Naive thymus-derived CD4-positive, alpha-beta T cell (primary cell): Measurements from ENCODE around the gene OR13J1. TPM values are rescaled to one million over a fixed set of nuclear protein-coding genes. Genes with fewer than 3 reads are reported as not detected.
A peak's percentile ranks its signal among the peaks of the same experiment; 100 is the strongest.

Source experiments
- ATAC-seq: fragments of 150-1000 bp; cut with Tn5 transposase; 2 replicates; pipeline ENCODE4 v1.10.0; 2021; ENCODE audit warnings: mild to moderate bottlenecking, moderate library complexity
- CTCF ChIA-PET: fragments of 350-600 bp; sonication (Branson Sonifier 250); formaldehyde crosslinking; loops from one replicate; lab custom pipeline; 2021; ENCODE audit warnings: antibody characterized with exemption; lab: Charles Lee
- POLR2A ChIA-PET: fragments of 350-600 bp; sonication (Branson Sonifier 250); formaldehyde crosslinking; loops from one replicate; lab custom pipeline; 2021; ENCODE audit warnings: antibody characterized with exemption, inconsistent platforms; lab: Charles Lee
- DNase-seq, 9 donors: peaks; one replicate each; pipeline versions ENCODE4 v3.0.0 to v3.0.0-alpha.2; 2020 to 2022; ENCODE audit warnings: mixed read lengths in 1 of 9
- H3K27ac ChIP-seq: one replicate; pipeline ENCODE4 v1.7.0; 2013; ENCODE audit warnings: mild to moderate bottlenecking, low read depth, low read length, moderate library complexity
- H3K27me3 ChIP-seq, 2 donors: one replicate each; pipeline ENCODE4 v1.7.0; 2013; ENCODE audit warnings: low read length in 2 of 2, mild to moderate bottlenecking in 2 of 2, moderate library complexity in 2 of 2; ENCODE audit not compliant: control insufficient read depth in 2 of 2, insufficient read depth in 2 of 2
- H3K36me3 ChIP-seq, 3 experiments: 1 replicate in 2 of 3; 2 replicates in 1 of 3; pipeline ENCODE4 v1.7.0; 2013; ENCODE audit warnings: low read length in 3 of 3, mild to moderate bottlenecking in 3 of 3, moderate library complexity in 1 of 3; ENCODE audit not compliant: insufficient read depth in 3 of 3, control insufficient read depth in 2 of 3
- H3K4me1 ChIP-seq, 2 donors: one replicate each; pipeline ENCODE4 v1.7.0; 2013; ENCODE audit warnings: low read length in 2 of 2, mild to moderate bottlenecking in 2 of 2, moderate library complexity in 1 of 2; ENCODE audit not compliant: control insufficient read depth in 2 of 2, insufficient read depth in 2 of 2
- H3K4me3 ChIP-seq: 2 replicates; pipeline ENCODE4 v1.7.0; 2013; ENCODE audit warnings: mild to moderate bottlenecking, low read length
- H3K9me3 ChIP-seq, 3 experiments: 1 replicate in 2 of 3; 2 replicates in 1 of 3; pipeline ENCODE4 v1.7.0; 2013; ENCODE audit warnings: low read length in 3 of 3; ENCODE audit not compliant: control insufficient read depth in 2 of 3
- H3K27ac Mint-ChIP-seq, 9 donors: one replicate each; pipeline ENCODE4 v1.8.0; 2020 to 2022; ENCODE audit warnings: mixed read lengths in 9 of 9, mild to moderate bottlenecking in 8 of 9, moderate library complexity in 5 of 9, inconsistent platforms in 2 of 9
- H3K27me3 Mint-ChIP-seq, 5 donors: one replicate each; pipeline ENCODE4 v1.8.0; 2021 to 2022; ENCODE audit warnings: mixed read lengths in 5 of 5, mild to moderate bottlenecking in 1 of 5
- H3K36me3 Mint-ChIP-seq, 5 donors: one replicate each; pipeline ENCODE4 v1.8.0; 2020 to 2022; ENCODE audit warnings: mixed read lengths in 5 of 5, mild to moderate bottlenecking in 3 of 5, inconsistent platforms in 1 of 5
- H3K4me1 Mint-ChIP-seq, 7 donors: one replicate each; pipeline ENCODE4 v1.8.0; 2020 to 2022; ENCODE audit warnings: mixed read lengths in 7 of 7, mild to moderate bottlenecking in 3 of 7, inconsistent platforms in 1 of 7
- H3K4me3 Mint-ChIP-seq, 10 donors: one replicate each; pipeline ENCODE4 v1.8.0; 2020 to 2022; ENCODE audit warnings: mild to moderate bottlenecking in 10 of 10, mixed read lengths in 10 of 10, moderate library complexity in 6 of 10, inconsistent platforms in 2 of 10
- H3K9me3 Mint-ChIP-seq, 11 donors: one replicate each; pipeline ENCODE4 v1.8.0; 2020 to 2022; ENCODE audit warnings: mixed read lengths in 11 of 11, mild to moderate bottlenecking in 4 of 11, inconsistent platforms in 1 of 11, moderate library complexity in 1 of 11
- intact Hi-C, 2 donors: fragments of 100-400 bp; cut with micrococcal nuclease; formaldehyde crosslinking; loops; one replicate each; pipeline ENCODE4 v1.15.1; 2023
- polyA plus RNA-seq, 2 donors: library from polyadenylated mRNA; unstranded; fragments of 300-500 nt; fragmentation: Illumina TruSeq; gene quantifications; one replicate each; pipeline ENCODE4 v1.2.3, GENCODE V29; 2021
- total RNA-seq, 6 experiments: library from RNA in 5 of 6; stranded (reverse) in 5 of 6; gene quantifications; 1 replicate in 5 of 6; 2 replicates in 1 of 6; pipeline ENCODE4 v1.2.3 and lab custom pipeline; 2021 to 2026

Gene OR13J1
- total and polyA plus RNA-seq, 7 experiments from 2014 or later, result not detected

DNA sequence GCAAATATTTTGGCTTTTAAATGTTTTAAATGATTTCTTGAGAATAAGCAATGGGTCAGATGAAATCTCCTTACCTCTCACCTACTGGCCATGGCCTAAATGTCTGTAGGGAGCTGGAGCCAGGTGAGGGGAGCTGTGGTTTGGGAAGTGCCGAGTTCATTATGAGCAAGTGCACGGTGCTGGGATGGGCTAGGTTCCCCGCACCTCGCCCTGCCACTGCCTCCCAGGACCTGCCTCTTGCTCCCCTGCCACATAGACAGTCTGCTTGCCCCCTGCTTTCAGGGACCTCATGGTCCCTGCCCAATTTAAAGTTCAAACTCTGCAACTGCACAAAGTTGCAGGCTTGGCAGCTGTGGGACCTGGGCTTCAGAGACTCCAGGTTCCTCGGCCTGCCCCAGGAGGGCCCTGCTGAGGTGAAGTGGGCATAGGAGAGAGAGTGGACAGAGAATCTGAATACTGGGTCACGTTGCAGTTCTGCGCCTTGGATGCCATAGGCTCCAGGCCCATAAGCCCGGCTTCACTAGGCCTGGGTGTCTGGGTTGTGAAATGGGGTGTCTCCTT is 5.4 kb downstream of the OR13J1 start:
- CTCF ChIA-PET, result no interaction called here
- Mint-ChIP-seq H3K4me1 (peaks cover 0 to 4% (median 0%) of the 10 kb centered on the region in 7 donors), H3K27me3 (peaks cover 6 to 28% (median 22%) of the 10 kb centered on the region in 5 donors), H3K4me3 (no peak overlapping the region), H3K9me3 (no peaks in the 10 kb centered on the region), H3K36me3 (no peaks in the 10 kb centered on the region), H3K27ac (no peak overlapping the region)
- ATAC-seq (no peak), DNase-seq (no peak)
- Histone ChIP-seq H3K9me3 (no peaks in the 10 kb centered on the region), H3K4me1 (no peaks in the 10 kb centered on the region), H3K27me3 (no peaks in the 10 kb centered on the region), H3K4me3 (no peak overlapping the region), H3K36me3 (no peaks in the 10 kb centered on the region), H3K27ac (no peak overlapping the region)
- POLR2A ChIA-PET, result interaction anchor here (0.6 to 1.0 kb wide), 2 partner anchors 20 to 294 kb away, joined by 3 to 5 read pairs; no protein-coding TSS in a partner anchor
- intact Hi-C loops, result no loop called here

DNA sequence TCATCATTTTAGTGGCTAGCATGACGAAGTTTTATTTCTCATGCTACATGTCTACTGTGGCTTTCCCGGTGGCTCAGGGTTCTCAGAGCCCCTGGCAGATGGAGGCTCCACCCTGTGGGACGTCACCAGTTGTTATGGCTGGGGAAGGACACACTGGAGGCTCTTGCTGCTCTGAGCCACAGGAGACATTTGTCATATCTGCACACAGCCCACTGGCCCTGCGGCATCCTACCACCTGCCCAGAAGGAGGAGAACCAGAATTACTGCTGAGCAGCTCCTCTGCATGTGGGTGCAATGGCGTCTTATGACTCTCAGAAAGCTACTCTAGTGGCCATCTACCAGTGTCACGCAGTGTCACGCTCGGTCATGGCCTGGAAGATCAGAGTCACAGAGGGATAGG is 6.6 kb downstream of the OR13J1 start:
- Histone ChIP-seq H3K27ac (no peak overlapping the region), H3K27me3 (no peaks in the 10 kb centered on the region), H3K4me3 (no peak overlapping the region), H3K4me1 (no peaks in the 10 kb centered on the region), H3K36me3 (no peaks in the 10 kb centered on the region), H3K9me3 (no peaks in the 10 kb centered on the region)
- H3K27ac Mint-ChIP-seq, result no peak overlapping the region
- H3K4me3 Mint-ChIP-seq, result no peak overlapping the region
- no peaks in the 10 kb centered on the region for H3K9me3 Mint-ChIP-seq
- H3K4me1 Mint-ChIP-seq, result peaks cover 0 to 13% (median 0%) of the 10 kb centered on the region in 7 donors
- ChIA-PET CTCF (interaction anchor here (0.7 kb wide), 2 partner anchors 19 to 213 kb away, joined by 3 read pairs; partner anchors contain the start of gene SIT1), POLR2A (no interaction called here)
- intact Hi-C loops, result no loop called here
- peaks cover 6 to 28% (median 17%) of the 10 kb centered on the region in 5 donors for H3K27me3 Mint-ChIP-seq
- no peak for DNase-seq
- no peak for ATAC-seq
- H3K36me3 Mint-ChIP-seq, result no peaks in the 10 kb centered on the region

DNA sequence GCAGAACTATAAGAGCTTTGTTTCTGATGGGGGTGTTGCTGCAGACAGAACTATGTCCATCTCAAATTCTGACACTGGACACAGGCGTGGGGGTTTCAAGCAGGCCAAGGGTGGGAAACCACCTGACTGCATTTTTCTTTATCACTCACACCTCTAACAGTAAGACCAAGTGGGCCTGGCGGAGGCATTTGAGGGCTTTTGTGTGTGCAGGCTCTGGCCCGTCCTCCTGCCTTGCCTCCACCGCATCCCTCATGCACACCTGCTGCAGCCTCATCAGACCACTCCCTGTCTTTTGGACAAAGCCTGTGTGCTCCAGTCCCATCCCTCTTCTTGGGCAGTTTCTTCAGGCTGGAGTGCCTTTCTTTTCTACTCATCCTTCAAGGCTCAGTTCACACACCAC is 7.9 kb downstream of the OR13J1 start:
- H3K27me3 ChIP-seq, result no peaks in the 10 kb centered on the region
- Mint-ChIP-seq H3K4me1 (peaks cover 0 to 13% (median under 1%) of the 10 kb centered on the region in 7 donors), H3K36me3 (no peaks in the 10 kb centered on the region), H3K27me3 (peaks cover 0 to 25% (median 17%) of the 10 kb centered on the region in 5 donors), H3K4me3 (no peak overlapping the region), H3K9me3 (no peaks in the 10 kb centered on the region), H3K27ac (no peak overlapping the region)
- ATAC-seq, result no peak
- no peak for DNase-seq
- H3K36me3 ChIP-seq, result no peaks in the 10 kb centered on the region
- ChIA-PET POLR2A (no interaction called here), CTCF (no interaction called here)
- H3K9me3 ChIP-seq, result no peaks in the 10 kb centered on the region
- no peak overlapping the region for H3K27ac ChIP-seq
- no peak overlapping the region for H3K4me3 ChIP-seq
- no peaks in the 10 kb centered on the region for H3K4me1 ChIP-seq
- intact Hi-C loops, result no loop called here

DNA sequence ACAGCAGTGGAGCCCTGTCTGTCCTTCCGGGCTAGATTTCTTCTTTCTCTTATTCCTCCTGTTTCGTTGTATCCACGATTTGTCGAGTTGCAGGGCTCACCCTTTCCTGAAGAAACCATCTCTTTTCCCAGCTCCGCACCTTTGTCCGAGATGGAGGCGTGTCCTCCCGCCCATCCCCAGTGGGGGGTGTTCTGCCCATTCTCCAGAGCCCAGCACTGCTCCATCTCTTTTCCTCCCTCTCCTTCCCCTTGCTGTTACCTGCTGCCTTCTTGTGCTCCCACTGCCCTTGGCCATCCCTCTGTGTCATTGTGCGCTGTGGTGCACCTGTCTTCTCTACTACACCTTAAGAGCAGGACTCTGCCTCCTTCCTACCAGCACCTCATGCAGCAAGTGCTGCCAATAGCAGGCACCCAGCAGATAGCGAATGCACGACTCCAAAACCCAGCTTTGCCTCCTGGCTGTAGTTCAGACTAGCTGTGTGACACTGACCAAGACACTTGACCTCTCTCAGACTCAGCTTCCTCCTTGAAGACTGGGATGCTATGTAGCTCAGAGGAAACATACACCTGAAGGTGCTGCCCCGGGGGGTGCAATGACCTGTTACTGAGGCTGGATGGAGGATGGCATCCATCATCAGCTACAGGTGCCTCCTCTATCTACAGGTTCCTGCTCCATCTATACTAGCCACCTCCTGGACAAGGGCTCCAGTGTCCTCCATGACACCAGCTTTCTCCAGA is 8.9 kb downstream of the OR13J1 start:
- H3K27me3 Mint-ChIP-seq, result peaks cover 0 to 28% (median 19%) of the 10 kb centered on the region in 5 donors
- Histone ChIP-seq H3K4me1 (no peaks in the 10 kb centered on the region), H3K36me3 (no peaks in the 10 kb centered on the region), H3K4me3 (no peak overlapping the region), H3K9me3 (no peaks in the 10 kb centered on the region), H3K27me3 (no peaks in the 10 kb centered on the region), H3K27ac (no peak overlapping the region)
- intact Hi-C loops, result no loop called here
- H3K36me3 Mint-ChIP-seq, result no peaks in the 10 kb centered on the region
- no peak overlapping the region for H3K27ac Mint-ChIP-seq
- ChIA-PET POLR2A (no interaction called here), CTCF (interaction anchor here (0.6 kb wide), 2 partner anchors 73 to 104 kb away, joined by 3 to 4 read pairs; no protein-coding TSS in a partner anchor)
- ATAC-seq (no peak), DNase-seq (no peak)
- peaks cover 0 to 13% (median 3%) of the 10 kb centered on the region in 7 donors for H3K4me1 Mint-ChIP-seq
- no peak overlapping the region for H3K4me3 Mint-ChIP-seq
- no peaks in the 10 kb centered on the region for H3K9me3 Mint-ChIP-seq

DNA sequence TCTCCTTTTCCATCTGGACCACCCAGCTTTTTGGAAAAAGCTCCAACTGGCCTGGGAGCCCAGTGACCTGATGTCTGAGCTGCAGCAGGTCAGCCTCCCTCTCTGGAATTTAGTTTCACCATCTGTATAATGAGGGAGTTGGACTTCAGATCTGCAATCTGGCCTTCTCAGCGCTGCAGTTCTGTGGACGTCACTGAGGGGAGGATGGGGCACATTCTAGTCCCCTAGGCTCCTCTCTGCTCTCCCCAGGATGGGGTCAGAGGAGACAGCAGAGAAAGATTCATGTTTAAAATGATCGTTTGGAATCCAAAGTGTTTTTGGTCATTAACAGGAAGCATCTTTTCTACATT is 10.2 kb downstream of the OR13J1 start:
- intact Hi-C loops, result no loop called here
- no peak for ATAC-seq
- H3K36me3 ChIP-seq, result no peaks in the 10 kb centered on the region
- H3K9me3 ChIP-seq, result no peaks in the 10 kb centered on the region
- H3K4me1 Mint-ChIP-seq, result peaks cover 0 to 13% (median 3%) of the 10 kb centered on the region in 7 donors
- no peaks in the 10 kb centered on the region for H3K36me3 Mint-ChIP-seq
- H3K9me3 Mint-ChIP-seq, result no peaks in the 10 kb centered on the region
- ChIA-PET POLR2A (no interaction called here), CTCF (no interaction called here)
- no peak overlapping the region for H3K4me3 Mint-ChIP-seq
- no peaks in the 10 kb centered on the region for H3K27me3 ChIP-seq
- H3K27ac ChIP-seq, result no peak overlapping the region
- no peak overlapping the region for H3K4me3 ChIP-seq
- H3K27ac Mint-ChIP-seq, result no peak overlapping the region
- DNase-seq, result no peak
- H3K27me3 Mint-ChIP-seq, result peaks cover 0 to 21% (median 17%) of the 10 kb centered on the region in 5 donors
- no peaks in the 10 kb centered on the region for H3K4me1 ChIP-seq

DNA sequence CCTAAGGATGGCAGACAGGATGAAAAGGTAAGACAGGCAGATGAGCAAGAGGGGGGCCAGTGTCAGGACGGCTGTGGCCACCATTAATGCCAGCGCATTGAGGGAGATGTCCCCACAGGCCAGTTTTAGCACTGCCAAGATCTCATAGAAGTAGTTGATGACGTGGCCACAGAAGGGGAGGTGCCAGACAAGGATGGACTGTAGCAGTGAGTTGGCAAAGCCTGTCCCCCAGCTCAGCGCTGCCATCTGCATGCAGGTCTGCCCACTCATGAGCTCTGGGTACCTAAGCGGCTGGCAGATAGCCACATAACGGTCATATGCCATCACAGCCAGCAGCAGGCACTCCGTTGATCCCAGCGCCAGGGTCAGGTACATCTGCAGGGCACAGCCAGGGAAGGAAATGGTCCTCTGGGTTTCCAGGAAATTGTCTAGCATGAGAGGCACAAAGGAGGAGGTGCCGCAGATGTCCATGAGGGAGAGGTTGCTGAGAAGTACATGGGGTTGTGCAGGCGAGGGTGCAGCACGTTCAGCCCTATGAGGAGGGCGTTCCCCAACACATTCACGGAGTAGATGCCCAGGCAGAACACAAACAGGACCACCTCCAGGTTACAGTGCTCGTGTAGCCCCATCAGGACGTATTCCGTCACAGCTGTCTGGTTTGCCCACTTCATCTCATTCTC is 10.8 kb downstream of the OR13J1 start:
- H3K9me3 Mint-ChIP-seq, result no peaks in the 10 kb centered on the region
- Histone ChIP-seq H3K27ac (no peak overlapping the region), H3K4me1 (no peaks in the 10 kb centered on the region), H3K4me3 (no peak overlapping the region), H3K9me3 (no peaks in the 10 kb centered on the region), H3K36me3 (no peaks in the 10 kb centered on the region), H3K27me3 (no peaks in the 10 kb centered on the region)
- peak in 1 of 9 donors; percentile 17 for DNase-seq
- peak overlapping the region in 1 of 9 donors; percentile 39 for H3K27ac Mint-ChIP-seq
- H3K27me3 Mint-ChIP-seq, result peaks cover 0 to 21% (median 17%) of the 10 kb centered on the region in 5 donors
- intact Hi-C loops, result no loop called here
- ChIA-PET POLR2A (no interaction called here), CTCF (interaction anchor here (1.2 kb wide), 1 partner anchor 69 kb away, joined by 4 read pairs; no protein-coding TSS in a partner anchor)
- peak; percentile 76 for ATAC-seq
- H3K36me3 Mint-ChIP-seq, result no peaks in the 10 kb centered on the region
- no peak overlapping the region for H3K4me3 Mint-ChIP-seq
- H3K4me1 Mint-ChIP-seq, result peaks cover 0 to 13% (median 3%) of the 10 kb centered on the region in 7 donors
